Fibroblast of skin of right quadriceps (primary cell): ENCODE data around the gene PCDH1.

ENCODE experiments used
- DNase-seq: peaks from one replicate; pipeline ENCODE4 v3.0.0-alpha.2; 2013

The PCDH1 gene

DNA sequence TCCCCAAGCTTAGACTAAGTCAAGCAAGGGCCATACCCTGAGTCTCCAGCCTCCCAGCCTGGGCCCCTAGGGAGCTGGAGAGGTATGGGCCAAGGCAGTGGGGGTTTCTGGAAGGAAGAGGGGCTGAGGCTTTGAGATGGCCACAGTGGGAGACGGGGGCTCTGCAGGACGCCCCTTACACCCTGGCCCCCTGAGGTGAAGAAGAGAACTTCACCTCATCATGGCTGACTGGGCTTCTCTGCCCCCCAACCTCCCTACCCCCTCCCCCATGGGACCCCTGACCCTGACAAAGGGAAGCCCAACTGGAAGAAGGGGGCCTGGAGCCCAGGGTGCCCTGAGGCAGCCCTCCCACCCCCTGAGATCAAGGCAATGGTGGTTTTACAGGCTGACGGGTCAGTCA, 25.8 kb downstream of the PCDH1 start:
- DNase-seq: no peak

DNA sequence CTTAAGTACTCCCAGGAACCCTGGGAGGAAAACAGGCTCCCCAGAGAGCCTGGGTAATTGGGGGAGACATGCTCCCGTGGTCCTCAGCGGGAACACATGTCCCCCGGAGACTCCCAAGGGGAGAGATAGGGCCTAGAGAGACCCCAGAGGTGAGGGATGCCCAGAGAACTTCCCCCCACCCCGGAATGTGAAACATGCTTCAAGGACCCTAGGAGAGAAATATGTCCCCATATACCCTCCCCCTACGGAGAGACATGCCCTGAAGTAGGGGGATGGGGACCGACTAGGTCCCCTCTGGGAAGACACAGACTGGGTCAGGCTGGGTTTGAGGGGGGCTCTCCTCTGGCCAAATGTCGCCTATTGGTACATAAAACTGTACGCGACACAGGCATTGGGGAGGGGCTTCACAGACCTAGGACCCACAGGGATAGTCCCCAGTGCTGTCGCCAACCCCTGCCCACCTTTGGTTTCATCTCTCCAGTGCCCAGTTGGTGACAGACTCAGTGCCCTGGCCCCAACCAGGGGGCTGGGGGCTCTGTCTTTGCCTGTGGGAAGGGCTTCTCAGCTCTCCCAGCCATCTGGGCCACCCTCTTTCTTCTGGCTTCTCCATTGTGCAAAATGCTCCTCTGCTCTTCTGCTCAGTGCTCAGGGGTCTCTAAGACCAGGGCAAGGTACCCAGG, 26.9 kb downstream of the PCDH1 start:
- no peak for DNase-seq

DNA sequence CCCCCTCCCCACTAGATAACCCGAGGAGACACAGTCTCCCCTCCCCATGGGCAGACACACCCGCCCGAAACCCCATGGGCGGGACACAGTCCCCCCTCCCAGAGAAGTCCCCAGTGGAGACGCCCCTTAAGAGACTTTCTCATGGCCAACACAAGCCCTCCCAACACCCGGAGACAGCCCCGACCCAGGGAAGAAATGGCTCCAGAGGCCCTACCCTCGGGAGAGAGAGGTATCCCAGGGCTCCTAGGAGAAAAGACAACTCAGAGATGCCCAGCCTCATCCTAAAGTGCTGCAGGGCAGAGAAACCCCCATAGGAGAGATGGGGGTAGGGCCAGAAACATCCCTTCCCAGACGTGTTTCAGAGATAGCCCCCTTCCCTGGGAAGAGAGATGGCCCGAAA, 27.4 kb downstream of the PCDH1 start:
- DNase-seq: no peak

DNA sequence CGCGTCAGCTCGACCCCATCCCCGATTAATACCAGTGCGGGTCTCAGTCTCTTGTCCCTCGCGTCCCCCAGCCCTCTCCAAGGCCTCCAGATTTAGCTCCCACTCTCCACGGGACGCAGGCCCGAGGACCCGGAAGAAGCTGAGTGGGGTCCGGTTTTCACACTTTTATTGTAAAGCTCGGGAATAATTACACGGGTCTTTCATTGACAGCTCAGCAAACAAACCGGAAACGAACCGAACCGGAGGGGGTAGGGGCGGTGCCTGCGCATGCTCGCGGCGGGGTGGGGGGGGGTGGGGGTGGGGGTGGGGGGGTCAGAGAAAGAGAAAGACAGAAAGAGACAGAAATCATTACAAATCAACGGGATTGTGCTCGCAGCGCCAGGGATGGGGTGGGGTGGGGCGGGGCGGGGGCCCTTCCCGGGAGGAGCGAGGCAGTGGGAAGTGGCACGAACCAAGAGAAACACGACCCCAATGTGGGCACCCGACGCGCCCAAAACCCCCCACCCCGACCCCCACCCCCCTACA, 27.9 kb downstream of the PCDH1 start:
- peak; percentile 55 for DNase-seq

DNA sequence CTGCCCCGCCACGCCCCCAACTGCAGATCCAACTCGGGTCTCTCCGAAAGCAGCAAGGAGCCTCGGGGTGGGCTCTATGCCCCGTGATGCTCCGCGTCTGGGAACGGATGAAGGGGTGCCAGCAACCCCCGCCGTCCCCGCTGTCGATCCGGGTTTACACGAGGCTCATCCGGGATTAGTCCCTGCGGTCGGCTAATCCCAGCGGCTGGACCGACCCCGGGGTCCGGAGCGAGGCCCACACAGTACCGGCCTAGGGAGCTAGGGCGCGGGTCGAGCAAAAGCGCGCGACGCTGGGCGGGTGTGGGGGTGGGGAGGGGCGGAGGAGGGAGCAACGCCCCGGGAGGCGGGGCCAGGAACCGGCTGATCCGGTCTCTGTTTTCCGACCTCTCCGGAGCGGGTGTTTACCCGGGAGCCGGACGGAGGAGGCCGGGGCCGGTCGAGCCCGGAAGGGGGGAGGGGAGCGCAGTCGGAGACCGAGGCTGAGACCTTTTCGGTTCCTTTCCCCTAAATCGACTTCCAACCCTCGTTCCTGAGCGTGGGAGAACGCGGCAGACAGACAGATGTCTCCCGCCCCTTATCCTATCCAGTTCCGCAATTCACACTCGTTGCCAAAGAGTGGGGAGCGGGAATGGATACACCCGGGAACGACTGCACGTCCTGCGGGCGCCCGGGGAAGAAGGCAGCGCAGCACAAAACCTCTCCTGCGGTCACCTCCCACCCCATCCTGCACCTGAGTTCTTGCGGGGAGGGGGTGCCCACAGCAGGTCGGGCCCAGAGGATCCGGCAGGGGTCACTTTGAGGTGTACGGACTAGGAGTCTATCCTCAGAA, 28.6 kb downstream of the PCDH1 start:
- DNase-seq: peak; percentile 80

DNA sequence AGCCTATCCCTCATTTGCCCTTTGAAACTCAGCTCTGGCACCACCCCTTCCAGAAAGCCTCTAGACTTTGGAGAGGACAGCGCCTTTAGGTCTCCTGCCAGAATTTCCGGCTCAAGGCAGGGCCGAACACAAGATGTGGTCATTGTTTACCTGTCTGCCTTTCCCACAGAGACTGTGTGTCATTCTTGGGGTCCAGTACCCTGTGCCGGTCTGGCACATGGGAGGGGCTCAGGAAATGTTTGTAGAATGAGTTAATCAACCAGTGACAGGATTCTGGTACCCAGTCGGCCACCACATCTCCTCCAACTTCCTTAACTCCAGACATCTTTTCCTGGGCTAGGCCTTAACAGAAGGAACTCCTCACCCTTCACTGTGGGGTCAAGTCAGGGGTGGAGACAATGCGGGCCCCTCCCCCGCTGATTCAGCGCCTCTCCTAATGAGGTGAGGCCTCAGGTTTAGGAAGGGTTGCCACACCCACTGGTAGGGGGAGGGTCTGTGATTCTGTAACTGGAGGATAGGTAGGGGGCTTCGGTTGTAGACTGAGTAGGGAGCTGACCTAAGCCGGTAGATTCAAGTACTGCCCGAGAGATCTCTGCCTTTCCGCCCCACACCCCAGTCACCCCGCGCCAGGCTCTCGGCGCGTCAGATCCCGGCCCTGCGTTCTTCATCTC, 29.3 kb downstream of the PCDH1 start:
- DNase-seq: peak; percentile 58

DNA sequence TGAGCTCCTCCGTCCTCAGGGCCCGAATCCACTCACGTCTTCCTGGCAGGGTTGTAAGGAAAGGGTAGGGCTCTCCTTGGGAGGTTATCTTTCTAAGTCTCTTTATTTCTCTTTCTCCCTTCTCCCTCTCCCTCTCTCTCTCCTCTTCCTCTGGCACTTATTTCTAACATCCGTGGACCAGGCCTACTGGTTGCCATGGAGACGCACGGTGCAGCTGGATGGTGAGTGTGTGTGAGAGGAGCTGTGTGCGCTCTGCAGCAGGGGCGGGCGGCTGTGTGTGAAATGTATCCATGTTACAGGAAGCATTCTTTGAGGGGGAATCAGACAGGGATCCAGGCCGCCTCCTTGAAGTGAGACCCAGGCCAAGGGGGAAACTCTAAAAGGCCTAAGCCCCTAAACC, 32.2 kb downstream of the PCDH1 start:
- DNase-seq: peak; percentile 82

DNA sequence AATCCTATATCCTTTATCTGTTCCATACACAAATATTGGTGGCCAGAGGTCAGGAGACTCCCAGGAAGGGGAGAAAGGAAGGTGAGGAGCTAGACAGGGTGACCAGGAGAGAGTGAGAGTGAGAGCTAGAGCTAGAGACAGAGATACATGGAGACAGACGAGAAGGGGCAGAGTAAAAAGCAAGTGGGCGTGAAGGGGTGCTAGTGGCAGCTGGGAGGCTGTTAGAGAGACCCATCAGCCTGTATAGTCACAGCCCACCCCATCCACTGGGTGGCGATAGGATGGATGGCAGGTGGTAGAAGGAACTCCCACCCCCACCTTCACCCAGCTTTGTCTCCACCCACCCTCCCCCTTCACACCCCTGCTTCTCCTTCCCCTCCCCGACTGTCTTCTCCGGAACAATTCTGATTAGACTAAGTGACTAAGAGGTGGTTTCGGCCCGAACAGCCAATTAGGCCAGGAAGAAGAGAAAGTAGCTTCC, 32.8 kb downstream of the PCDH1 start:
- DNase-seq: no peak

DNA sequence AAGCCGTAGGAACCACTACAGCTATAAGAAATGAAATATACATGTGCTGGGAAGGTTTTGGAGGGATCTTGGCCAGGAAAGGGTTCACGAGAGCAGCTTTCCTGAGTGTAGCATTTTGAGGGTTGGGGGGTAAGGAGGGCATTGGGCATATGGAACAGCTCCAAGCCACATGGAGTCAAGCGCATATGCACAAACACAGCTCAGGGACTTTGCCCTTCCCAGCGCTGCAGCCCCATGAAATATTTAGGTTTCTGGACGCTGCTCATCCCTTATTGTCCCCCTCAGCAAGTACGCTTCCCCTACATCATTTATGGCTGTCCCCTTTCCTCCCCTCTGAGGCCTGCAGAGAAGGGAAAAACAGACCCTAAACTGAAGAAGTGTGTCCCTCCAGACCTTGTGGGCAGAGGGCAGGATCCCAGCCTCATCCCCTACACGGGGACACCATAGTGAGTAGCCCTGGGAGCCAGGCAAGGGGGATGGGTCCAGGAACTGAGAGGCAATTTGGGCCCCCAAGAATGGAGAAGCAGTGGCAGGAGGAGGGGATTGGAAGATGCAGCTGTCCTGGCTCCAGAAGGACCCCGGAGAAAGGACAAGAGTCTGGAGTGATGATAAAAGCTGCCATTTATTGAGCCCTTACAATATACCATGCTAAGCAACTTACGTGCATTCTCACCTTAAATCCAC, 33.7 kb downstream of the PCDH1 start:
- no peak for DNase-seq

DNA sequence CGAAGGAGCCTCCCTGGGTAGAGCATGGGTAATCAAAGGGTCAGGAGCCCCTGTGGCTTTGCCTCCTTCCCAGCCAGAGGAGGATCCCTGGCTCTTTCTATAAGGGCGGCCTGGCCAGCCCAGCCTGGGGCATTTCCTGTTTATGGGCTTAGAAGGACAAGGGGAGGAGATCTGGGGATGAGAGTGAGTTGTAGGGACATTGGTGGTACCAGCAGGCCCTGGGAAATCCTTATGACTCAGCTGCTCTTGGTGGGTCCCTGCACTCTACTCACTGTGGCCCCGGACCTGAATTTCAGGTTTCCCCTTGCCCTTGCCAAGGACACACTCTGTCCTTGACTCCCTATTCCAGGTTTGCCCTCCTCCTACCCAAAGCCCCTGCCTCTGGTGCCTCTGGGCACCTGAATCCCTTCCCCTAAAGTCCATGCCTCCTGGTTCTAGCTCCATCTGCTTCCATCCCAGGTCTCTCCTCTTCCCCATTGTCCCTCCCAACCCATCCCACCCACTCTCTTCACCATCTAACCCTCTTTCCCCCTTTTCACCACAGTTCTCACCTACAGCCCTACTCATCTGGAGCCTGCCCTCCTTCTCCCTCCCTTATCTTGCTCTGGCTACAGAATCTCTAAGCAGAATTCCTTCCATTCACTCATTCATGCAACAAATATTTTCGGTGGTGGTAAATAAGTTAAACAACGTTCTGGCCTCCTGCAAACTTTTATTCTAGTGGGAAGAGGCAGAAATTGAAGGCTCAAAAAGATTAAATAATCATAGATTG, 34.9 kb downstream of the PCDH1 start:
- no peak for DNase-seq

DNA sequence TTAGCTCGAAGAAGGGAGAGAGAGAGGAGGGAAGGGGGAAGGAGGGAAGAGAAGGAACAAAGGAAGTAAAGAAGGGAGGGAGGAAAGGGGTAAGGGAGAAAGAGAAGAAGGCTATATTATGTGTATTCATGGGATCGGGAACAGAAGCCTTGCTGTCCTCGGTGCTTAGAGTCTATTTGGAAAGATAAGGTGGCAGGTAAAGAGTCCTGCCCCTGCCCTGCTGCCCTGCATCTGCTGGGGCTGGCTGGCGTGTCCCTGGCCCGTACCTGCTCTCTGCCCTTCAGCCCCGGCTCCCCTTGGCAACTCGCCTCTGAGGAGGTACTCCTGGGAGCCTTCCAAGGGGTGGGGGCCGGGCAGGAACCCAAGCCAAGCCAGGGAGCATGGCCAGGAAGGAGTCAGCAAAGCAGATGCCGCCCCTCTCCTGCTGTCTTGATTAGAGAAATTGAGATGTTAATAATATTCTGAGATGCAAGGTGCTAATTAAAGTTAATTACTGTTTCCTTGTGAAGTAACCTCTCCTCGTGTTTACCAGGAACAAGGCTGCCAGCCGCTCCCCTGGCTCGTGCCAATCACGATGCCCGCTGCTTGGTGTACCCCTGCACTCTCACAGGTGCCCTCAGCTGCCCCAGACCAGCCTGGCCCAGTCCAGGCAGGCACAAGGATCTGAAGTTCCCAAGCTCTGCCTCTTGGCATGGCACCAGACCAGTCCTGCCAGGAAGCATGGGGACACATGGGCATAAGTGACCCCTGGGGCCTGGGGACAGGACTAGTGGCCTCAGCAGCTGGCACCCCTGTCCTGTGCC, 36.6 kb downstream of the PCDH1 start:
- no peak for DNase-seq

DNA sequence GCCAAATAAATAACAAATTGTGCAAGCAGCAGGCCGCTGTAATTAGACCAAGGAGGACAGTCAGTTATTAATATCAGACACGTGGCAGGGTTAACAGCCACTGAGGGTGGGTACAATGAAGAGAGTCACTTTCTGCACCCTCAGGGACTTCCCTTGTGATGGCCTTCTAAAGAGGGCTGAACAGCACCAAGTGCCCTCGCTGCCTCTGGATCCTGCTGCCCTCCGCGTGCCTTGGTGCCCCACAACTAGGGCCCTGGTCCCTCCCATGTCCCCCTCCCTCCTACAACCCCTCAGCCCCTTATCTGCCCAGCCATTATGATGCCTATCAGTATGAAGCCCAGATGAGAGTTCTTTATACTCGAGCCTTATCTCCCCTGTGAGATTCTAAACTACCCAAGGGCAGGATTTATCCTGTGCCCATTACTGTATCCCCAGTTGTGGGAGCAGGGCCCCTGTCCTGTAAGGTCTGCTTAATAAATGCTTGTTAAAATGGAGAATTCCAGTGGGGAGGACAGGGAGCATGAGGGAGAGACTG, 37.3 kb downstream of the PCDH1 start:
- no peak for DNase-seq

DNA sequence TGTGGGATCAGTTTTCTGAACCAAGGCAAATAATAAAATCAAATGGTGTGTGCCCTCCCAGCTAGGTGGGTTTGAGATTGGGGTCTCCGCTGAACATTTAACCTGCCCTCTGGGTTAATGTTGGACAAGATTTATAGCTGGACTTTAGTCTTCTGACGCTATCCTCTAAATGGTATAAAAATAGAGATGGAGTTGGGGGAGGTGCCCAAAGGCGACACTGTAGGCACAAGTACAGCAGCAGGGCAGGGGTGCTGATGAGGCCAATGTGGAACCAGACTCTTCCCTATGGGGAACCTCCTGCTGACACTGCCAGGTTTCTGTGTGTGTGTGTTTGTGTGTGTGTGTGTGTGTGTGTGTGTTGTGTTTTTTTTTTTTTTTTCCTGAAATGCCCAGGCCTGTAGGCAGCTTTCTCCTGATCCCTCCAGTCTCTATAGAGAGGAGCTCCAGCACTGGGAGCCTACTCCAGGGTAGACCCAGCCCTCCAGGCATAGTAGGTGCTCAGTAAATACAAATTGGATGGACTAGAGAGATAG, 37.9 kb downstream of the PCDH1 start:
- no peak for DNase-seq

DNA sequence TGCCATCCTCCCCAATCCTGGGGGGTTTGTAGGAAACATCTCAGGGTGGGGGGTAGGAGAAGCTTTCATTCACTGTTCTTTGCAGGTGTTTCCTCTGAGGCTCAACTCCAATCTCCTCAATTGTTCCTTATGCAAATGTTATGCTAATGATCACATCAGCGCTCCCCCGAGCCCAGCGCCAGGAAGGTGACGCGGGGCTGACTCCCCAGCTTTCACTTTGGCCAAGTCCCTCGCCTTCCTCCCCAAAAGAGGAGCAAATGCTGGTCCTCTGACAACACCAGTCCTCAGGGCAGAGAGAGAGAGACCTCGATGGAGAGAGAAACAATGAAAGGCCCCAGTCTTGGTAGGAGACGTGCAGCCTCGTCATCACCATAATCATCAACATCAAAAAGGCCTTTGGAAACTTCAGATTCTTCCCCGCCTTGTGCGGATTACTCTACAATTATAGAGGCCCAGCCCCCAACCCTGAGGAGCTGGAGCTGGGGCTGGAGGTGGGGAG, 39.1 kb downstream of the PCDH1 start:
- peak; percentile 42 for DNase-seq

DNA sequence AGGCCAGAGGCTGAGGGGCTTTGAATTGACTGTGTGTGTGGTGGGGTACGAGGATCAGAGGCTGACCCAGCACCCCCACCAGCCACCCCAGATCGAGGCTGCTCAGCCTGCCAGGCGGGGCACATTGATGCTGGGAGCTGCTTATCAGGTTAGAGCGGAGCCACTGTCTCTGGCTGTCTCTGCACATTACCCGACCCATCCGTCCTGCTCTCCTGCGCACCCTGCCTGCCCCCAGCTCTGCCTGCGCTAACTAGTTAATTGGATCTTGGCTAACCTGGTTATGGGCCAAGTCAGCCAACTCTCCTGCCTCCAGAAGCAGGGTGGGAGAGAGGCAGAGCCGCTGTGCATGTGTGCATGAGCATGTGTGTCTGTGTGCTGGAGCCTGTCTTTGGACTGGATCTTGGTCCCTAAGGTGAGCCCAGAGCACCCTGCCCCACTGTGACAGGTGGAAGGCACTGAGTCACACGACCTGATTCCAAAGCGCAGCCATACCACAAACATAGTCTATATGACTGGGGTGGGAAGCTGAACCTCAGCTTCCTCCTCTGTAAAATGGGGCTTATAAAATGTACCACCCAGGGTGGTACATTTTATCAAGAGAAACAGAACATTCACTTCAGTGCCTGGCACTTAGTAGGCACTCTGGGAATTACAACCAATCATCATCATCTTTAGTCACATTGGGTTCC, 39.7 kb downstream of the PCDH1 start:
- DNase-seq: no peak

DNA sequence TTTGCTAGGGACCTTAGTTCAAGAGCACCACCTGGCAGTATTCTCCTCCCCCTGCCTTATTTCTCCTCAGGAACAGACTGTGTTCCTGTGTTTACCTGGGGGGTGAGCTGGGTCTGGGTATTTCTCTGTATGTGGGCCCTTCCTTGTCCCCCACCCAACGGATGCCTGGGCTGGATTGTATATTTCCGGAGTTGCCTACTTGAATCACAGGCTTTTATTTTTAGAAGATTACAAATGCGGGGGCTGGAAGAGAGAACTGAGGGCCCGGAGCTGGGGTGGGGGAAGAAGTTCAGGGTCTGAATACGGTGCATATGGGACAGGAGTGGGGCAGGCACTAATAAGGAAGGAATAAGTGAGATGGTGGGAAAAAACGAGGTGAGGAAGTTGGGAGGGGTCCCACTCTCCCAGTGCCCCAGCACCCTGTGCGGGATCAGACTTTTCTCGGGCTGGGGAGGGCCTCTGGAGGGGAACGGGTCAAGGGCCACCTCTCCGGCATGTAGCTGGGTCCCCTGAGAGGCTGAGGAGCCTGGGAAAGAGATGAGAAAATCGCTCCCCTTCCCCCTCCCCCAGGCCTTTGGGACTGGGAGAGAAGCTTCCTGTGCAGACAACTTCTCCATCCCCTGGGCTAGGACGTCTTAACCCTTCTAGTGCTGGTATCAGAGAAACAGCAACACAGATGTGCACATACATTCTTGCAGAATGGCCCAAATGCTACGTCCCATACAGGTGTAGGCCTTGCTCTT, 42.1 kb downstream of the PCDH1 start:
- peak; percentile 83 for DNase-seq

DNA sequence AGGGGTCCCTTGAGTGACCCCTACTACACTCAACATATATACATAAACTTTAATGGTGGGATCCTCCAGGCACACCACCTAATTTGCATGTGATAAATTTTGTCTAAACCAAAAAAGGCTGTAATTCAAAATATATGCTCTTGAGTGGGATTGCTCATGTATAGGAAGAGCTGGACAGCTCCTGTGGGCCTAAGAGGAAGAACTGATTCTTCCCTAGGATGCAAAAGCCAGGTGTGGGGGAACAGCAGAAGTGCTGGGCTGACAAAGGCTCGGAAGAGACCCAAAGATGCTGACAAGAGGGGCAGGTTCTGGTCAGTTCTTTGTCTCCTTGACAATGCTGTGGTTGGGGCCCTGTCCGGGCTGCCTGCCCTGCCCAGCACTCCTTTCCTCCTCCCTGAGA, 43.9 kb downstream of the PCDH1 start:
- DNase-seq: no peak

DNA sequence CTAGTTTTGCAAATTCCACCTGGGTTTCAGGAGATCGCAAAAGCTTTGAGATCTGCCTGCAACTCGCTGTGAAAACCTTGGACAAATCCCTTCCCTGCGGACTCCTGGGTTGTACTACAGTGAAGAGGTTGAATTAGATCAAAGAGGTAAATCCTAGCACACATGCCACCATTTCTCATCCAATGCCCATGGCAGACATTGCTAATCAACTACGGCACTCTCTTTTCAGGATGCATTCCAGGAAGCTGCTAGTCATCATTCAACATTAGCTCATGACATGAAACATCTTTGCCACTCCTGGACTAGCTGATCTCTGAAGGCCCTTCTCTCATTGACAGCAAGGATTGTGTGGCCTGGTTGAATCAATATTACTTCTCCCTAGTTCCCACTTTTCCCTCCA, 46.1 kb downstream of the PCDH1 start:
- DNase-seq: no peak

DNA sequence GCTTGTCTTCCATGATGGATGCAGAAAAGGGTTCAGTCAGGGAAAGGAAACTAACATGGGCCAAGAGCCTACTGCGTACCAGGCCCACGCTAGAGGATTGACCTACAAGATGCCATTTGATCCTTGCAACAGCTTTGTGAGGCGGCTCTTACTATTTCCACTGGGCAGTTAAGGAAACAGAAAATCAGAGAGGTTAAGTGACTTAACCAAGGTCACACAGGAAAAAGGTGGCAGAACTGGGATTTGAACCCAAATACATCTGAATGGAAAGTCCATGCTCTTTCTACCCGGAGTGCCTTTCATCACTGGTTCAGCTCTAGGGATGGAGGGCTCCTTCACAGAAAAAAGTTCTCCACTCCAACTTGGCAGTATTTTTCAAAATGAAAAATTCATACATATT, 50.0 kb downstream of the PCDH1 start:
- no peak for DNase-seq
